LHCN-M2 (cell line): ENCODE measurements around the gene GALNTL6. TPM values are rescaled to one million over a fixed set of nuclear protein-coding genes. Genes with fewer than 3 reads are reported as not detected.
A peak's percentile ranks its signal among the peaks of the same experiment; 100 is the strongest.

Source experiments
- DNase-seq: peaks from one replicate; pipeline ENCODE4 v3.0.0-alpha.2; 2012; ENCODE audit warnings: low read depth
- total RNA-seq: library from RNA; depleted of rRNA; stranded (reverse); fragments of >200 nt; gene quantifications from 2 replicates; pipeline ENCODE4 v1.2.3, GENCODE V29; 2014

The GALNTL6 gene
- total RNA-seq, 1 experiment from 2014 or later: 0.06 TPM

- DNase-seq: peak; percentile 90
Observed at GRCh38 chr4:171880136-171880535, 66.9 kb downstream of the GALNTL6 start.

DNA sequence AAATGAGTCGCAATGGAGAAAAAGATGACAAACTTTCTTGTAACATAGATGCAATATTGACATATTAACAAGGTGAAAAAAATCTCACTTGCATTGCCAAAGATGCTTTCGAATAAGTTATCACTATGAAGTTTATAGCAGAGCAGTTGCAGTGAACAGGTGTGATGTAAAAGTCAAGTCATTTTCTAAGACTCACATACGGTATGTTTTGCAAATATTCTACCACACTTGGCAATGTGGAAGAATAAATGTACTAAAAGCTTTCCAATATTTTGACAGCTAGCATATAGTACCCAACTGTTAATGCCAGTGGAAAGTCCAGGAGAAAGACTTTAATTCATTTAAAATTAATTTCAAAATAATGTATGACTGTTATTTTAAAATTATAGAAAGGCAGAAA, 76.5 kb downstream of the GALNTL6 start:
- DNase-seq: no peak

GRCh38 chr4:171891038-171891437, 77.8 kb downstream of the GALNTL6 start:
- DNase-seq: no peak

- DNase-seq: no peak
Observed at GRCh38 chr4:171896426-171896825, 83.2 kb downstream of the GALNTL6 start.

- DNase-seq: no peak
Observed at GRCh38 chr4:171919314-171919713, 106.1 kb downstream of the GALNTL6 start.

DNA sequence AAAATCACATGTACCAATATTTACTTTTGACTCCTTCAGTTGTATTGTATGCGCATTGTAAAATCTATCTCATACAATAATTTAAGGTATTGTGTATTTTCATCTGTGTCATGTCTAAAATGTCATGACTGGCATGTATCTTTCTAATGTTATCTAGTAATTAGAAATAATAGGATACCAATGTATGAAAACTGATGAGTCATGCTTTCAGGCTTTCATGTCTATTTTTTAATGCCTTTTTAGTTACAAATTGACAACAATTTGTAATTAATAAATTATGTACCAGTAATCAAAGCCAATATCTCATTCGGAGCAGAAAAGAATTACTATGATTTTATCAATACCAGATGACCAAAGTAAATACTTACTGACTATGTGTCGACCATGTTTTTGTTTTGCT, 107.7 kb downstream of the GALNTL6 start:
- DNase-seq: no peak

- peak; percentile 17 for DNase-seq
Observed at GRCh38 chr4:171924746-171925376, 111.7 kb downstream of the GALNTL6 start.

- no peak for DNase-seq
Observed at GRCh38 chr4:171928336-171928735, 115.1 kb downstream of the GALNTL6 start.

DNA sequence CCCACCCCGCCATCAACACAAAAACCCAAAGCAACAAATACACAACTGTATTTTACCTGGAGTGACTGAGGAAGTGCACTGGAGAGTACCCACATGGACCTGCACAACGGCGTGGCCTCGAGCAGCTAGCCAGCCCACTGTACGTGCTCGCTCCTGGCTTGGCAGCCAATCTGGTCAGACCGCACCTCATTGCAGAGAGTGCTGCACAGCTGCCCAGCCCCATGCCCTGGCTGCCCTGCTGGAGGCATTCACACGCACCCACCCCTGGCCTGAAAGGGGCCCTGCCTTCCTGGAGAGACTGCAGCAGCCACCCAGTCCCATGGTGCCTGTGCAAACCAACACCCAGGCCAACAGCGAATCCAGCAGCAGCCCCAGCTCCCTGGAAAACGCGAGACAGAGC, 116.3 kb downstream of the GALNTL6 start:
- no peak for DNase-seq

- DNase-seq: no peak
Observed at GRCh38 chr4:171929907-171930306, 116.7 kb downstream of the GALNTL6 start.

DNA sequence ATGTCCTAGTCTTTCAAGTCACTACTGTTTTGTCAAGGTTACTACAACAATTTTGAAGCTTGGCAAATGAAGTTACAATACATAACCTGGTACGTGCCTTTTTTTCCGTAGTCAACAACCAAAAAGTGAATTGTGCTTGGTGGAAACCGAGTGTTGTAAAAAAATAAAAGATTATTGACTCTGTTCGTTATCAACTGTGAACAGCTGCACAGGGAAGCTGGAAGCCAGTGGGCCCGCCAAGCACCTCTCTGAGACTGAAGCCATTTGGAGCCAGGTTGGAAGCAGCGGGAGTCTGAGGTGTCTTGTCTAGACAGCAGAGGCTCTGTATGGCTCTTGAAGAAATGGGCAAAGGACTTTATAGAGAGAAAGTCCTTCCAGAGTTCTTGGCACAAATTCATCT, 119.0 kb downstream of the GALNTL6 start:
- no peak for DNase-seq

DNA sequence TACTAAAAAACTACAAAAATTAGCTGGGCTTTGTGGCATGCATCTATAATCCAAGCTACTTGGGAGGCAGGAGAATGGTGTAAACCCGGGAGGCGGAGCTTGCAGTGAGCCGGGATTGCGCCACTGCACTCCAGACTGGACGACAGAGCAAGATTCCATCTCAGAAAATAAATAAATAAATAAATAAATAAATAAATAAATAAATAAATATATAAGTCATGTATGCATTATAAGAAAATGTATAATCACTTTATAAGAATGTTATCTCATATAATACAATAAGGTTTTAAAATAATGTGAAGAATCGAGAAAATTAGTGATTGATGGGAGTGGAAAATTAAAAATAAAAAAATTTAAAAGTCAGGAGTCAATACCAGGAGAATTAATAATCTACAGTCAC, 127.5 kb downstream of the GALNTL6 start:
- DNase-seq: no peak

DNA sequence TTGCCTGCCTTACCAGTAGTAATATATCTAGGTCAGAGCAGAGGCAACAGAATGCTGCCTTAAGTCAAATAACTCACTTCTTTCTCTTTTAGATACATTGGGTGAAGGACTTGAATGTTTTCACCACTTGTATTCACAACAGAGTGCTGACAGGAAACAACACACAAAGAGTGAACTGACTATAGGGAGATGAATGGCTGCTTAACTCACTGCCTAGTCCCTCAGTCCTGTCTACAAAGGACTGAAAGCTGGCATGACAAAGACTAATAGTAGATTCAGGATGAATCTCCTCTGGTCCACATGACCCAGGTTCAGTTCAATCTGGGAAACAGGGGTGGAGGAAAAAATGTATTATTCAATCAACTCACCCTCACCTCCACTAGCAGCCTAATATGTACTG, 134.2 kb downstream of the GALNTL6 start:
- no peak for DNase-seq

GRCh38 chr4:171948038-171948437, 134.8 kb downstream of the GALNTL6 start:
- no peak for DNase-seq

DNA sequence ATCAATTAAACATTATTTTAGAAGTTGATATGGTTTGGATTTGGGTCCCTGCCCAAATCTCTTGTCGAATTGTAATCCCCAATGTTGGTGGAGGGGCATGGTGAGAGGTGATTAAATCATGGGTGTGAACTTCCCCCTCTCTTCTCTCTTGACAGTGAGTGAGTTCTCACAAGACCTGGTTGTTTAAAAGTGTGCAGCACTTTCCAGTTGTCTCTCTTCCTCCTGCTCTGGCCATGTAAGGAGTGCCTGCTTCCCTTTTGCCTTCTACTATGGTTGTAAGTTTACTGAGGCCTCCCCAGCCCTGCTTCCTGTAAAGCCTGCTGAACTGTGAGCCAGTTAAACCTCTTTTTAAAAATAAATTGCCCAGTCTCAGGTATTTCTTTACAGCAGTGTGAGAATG, 141.4 kb downstream of the GALNTL6 start:
- DNase-seq: no peak

DNA sequence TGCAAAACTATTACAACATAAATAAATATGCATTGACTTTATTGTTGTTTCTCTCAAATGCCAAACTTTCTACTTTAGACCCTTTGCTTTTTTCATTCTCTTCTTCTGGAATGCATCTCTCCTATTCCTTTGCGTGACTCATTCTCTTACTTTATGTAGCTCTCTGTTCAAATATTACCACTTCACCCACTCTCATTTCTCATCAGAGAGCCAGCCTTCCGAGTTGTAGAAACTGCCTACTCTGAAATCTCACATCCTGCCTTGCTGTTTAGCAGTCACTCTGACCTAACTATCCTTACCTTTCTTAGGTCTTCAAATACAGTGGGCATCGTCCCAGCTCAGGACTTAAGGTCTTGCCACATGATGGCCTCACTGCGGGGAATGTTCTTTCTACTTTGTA, 143.5 kb downstream of the GALNTL6 start:
- no peak for DNase-seq

- DNase-seq: no peak
Observed at GRCh38 chr4:171962110-171962509, 148.9 kb downstream of the GALNTL6 start.

DNA sequence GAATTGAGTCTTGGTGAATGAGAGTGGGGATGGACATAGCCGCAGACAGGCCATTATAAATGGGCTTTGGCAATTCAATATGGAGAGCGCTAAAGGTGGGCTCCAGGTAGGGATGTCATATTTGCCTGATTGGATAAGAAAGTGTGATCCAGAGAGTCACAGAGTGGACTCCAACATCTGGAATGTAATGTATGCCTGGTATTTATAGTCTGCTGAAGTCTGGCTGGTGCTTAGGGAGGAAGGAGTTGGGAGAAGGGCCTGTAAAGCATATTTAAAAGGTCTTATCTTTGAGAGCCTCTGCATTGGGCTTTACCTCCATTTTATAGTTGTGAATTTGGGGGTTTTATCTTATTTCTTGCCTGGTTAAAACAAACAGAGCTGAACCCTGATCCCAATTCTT, 153.2 kb downstream of the GALNTL6 start:
- DNase-seq: no peak

GRCh38 chr4:171978216-171978615, 165.0 kb downstream of the GALNTL6 start:
- DNase-seq: no peak

GRCh38 chr4:171979461-171979860, 166.3 kb downstream of the GALNTL6 start:
- DNase-seq: no peak

- DNase-seq: no peak
Observed at GRCh38 chr4:171981185-171981584, 168.0 kb downstream of the GALNTL6 start.

GRCh38 chr4:171983935-171984805, 171.0 kb downstream of the GALNTL6 start:
- no peak for DNase-seq

GRCh38 chr4:171985129-171985528, 171.9 kb downstream of the GALNTL6 start:
- DNase-seq: no peak
